Neural cell (in vitro differentiated cells): ENCODE measurements around the gene NDUFS3. TPM values are rescaled to one million over a fixed set of nuclear protein-coding genes. Genes with fewer than 3 reads are reported as not detected.

Experiments
- H2AFZ ChIP-seq: fragments of 200-600, 300-800 bp; sonication (generic), shearing (Covaris generic); 2 replicates; pipeline ENCODE4 v1.6.0; 2014; ENCODE audit warnings: low read depth, mild to moderate bottlenecking, antibody characterized with exemption, low read length, moderate library complexity
- H3F3A ChIP-seq: fragments of 200-600 bp; shearing (Covaris generic); 2 replicates; pipeline ENCODE4 v1.6.1; 2016; ENCODE audit warnings: mild to moderate bottlenecking, moderate library complexity, mixed read lengths, antibody characterized with exemption, low read length; ENCODE audit not compliant: insufficient read depth, poor library complexity, severe bottlenecking
- H3K27ac ChIP-seq: fragments of 200-600, 300-800 bp; sonication (generic), shearing (Covaris generic); 2 replicates; pipeline ENCODE4 v1.5.1; 2014; ENCODE audit warnings: mild to moderate bottlenecking, low read length, moderate library complexity
- H3K27me3 ChIP-seq: fragments of 300-800, 200-600 bp; sonication (generic), shearing (Covaris generic); 2 replicates; pipeline ENCODE4 v1.6.0; 2014; ENCODE audit warnings: mild to moderate bottlenecking, low read depth, low read length, moderate library complexity; ENCODE audit not compliant: insufficient read depth
- H3K36me3 ChIP-seq: fragments of 300-800, 200-600 bp; sonication (generic), shearing (Covaris generic); 2 replicates; pipeline ENCODE4 v1.5.1; 2014; ENCODE audit warnings: mild to moderate bottlenecking, antibody characterized with exemption, low read length, moderate library complexity; ENCODE audit not compliant: insufficient read depth
- H3K4me2 ChIP-seq: fragments of 300-800, 200-600 bp; sonication (generic), shearing (Covaris generic); 2 replicates; pipeline ENCODE4 v1.6.0; 2014; ENCODE audit warnings: mild to moderate bottlenecking, low read length
- H3K4me3 ChIP-seq: fragments of 300-800, 200-600 bp; sonication (generic), shearing (Covaris generic); 2 replicates; pipeline ENCODE4 v1.5.1; 2014; ENCODE audit warnings: mild to moderate bottlenecking, low read length, moderate library complexity
- H3K79me2 ChIP-seq: fragments of 200-600 bp; shearing (Covaris generic); replicated peaks from 2 replicates; pipeline ENCODE4 v1.6.0; 2014; ENCODE audit warnings: mild to moderate bottlenecking, low read length, moderate library complexity; ENCODE audit not compliant: insufficient read depth
- H3K9ac ChIP-seq: fragments of 300-800, 200-600 bp; sonication (generic), shearing (Covaris generic); 2 replicates; pipeline ENCODE4 v1.6.1; 2016; ENCODE audit warnings: mild to moderate bottlenecking, low read length, mixed read lengths
- H3K9me2 ChIP-seq: fragments of 200-600 bp; shearing (Covaris generic); 2 replicates; pipeline ENCODE4 v1.6.1; 2016; ENCODE audit warnings: mild to moderate bottlenecking, low read length, mixed read lengths; ENCODE audit not compliant: insufficient read depth
- H3K9me3 ChIP-seq: fragments of 200-600, 300-800 bp; sonication (generic), shearing (Covaris generic); 2 replicates; pipeline ENCODE4 v1.6.1; 2016; ENCODE audit warnings: mild to moderate bottlenecking, mixed run types, low read length, moderate library complexity, mixed read lengths
- H4K20me1 ChIP-seq: fragments of 200-600 bp; shearing (Covaris generic); 2 replicates; pipeline ENCODE4 v1.6.1; 2016; ENCODE audit warnings: mild to moderate bottlenecking, mixed run types; ENCODE audit not compliant: insufficient read depth
- CTCF ChIP-seq: fragments of 450-650 bp; IDR thresholded peaks from 2 replicates; pipeline ENCODE4 v1.5.1; 2014; ENCODE audit warnings: antibody characterized with exemption, mild to moderate bottlenecking, moderate library complexity; ENCODE audit not compliant: poor library complexity, severe bottlenecking
- EP300 ChIP-seq: fragments of 450-650 bp; conservative IDR thresholded peaks from 2 replicates; pipeline ENCODE4 v1.6.1; 2014; ENCODE audit warnings: antibody characterized with exemption, mild to moderate bottlenecking, moderate library complexity; ENCODE audit not compliant: poor library complexity, severe bottlenecking
- EZH2 ChIP-seq: fragments of 200-600, 300-800 bp; shearing (Covaris generic), sonication (generic); IDR thresholded peaks from 2 replicates; pipeline ENCODE4 v1.6.1; 2014; ENCODE audit warnings: antibody characterized with exemption, low read length, borderline replicate concordance, mild to moderate bottlenecking; ENCODE audit not compliant: insufficient read depth, poor library complexity, severe bottlenecking
- MXI1 ChIP-seq: fragments of 450-650 bp; conservative IDR thresholded peaks from 2 replicates; pipeline ENCODE4 v1.6.1; 2014; ENCODE audit warnings: antibody characterized with exemption, mild to moderate bottlenecking; ENCODE audit not compliant: poor library complexity, severe bottlenecking
- POLR2AphosphoS5 ChIP-seq: IDR thresholded peaks from 2 replicates; pipeline ENCODE4 v1.6.1; 2012
- RAD21 ChIP-seq: fragments of 450-650 bp; conservative IDR thresholded peaks from 2 replicates; pipeline ENCODE4 v1.6.1; 2014; ENCODE audit warnings: antibody characterized with exemption, mild to moderate bottlenecking, moderate library complexity
- REST ChIP-seq: IDR thresholded peaks from 2 replicates; pipeline ENCODE4 v1.6.1; 2012; ENCODE audit warnings: borderline replicate concordance
- SMC3 ChIP-seq: fragments of 450-650 bp; conservative IDR thresholded peaks from 2 replicates; pipeline ENCODE4 v1.6.1; 2014; ENCODE audit warnings: antibody characterized with exemption, mild to moderate bottlenecking, moderate library complexity; ENCODE audit not compliant: poor library complexity
- TAF1 ChIP-seq: IDR thresholded peaks from 2 replicates; pipeline ENCODE4 v1.6.1; 2012; ENCODE audit warnings: low read depth
- polyA plus RNA-seq: library from polyadenylated mRNA; depleted of rRNA; stranded (reverse); fragments of >200 nt; gene quantifications from 2 replicates; pipeline ENCODE4 v1.2.3, GENCODE V29; 2014

Gene NDUFS3
- polyA plus RNA-seq, 1 donor from 2014 or later, result 186 TPM

GRCh38 chr11:47589584-47589976 lies 10.7 kb downstream of the NDUFS3 start:
- Histone ChIP-seq H2AFZ (no peak overlapping the region), H4K20me1 (no peaks in the 10 kb centered on the region), H3F3A (no peaks in the 10 kb centered on the region), H3K36me3 (no peaks in the 10 kb centered on the region), H3K27me3 (no peaks in the 10 kb centered on the region), H3K9me2 (no peaks in the 10 kb centered on the region), H3K9me3 (no peaks in the 10 kb centered on the region), H3K4me2 (no peak overlapping the region), H3K9ac (no peak overlapping the region), H3K4me3 (no peak overlapping the region), H3K27ac (no peak overlapping the region), H3K79me2 (no peaks in the 10 kb centered on the region)
- TF ChIP-seq EP300 (no peak), TAF1 (no peak), SMC3 (no peak)

GRCh38 chr11:47589977-47590861 lies 11.3 kb downstream of the NDUFS3 start:
- H3F3A ChIP-seq, result no peaks in the 10 kb centered on the region
- no peaks in the 10 kb centered on the region for H3K9me3 ChIP-seq
- no peak overlapping the region for H3K9ac ChIP-seq
- no peaks in the 10 kb centered on the region for H3K9me2 ChIP-seq
- no peak overlapping the region for H2AFZ ChIP-seq
- no peaks in the 10 kb centered on the region for H3K79me2 ChIP-seq
- TF ChIP-seq POLR2AphosphoS5 (no peak), SMC3 (no peak), RAD21 (no peak)
- H3K27ac ChIP-seq, result no peak overlapping the region
- no peak overlapping the region for H3K4me2 ChIP-seq
- no peaks in the 10 kb centered on the region for H4K20me1 ChIP-seq
- H3K4me3 ChIP-seq, result no peak overlapping the region
- no peaks in the 10 kb centered on the region for H3K36me3 ChIP-seq
- H3K27me3 ChIP-seq, result no peaks in the 10 kb centered on the region

GRCh38 chr11:47591764-47592163 lies 12.9 kb downstream of the NDUFS3 start:
- TF ChIP-seq POLR2AphosphoS5 (no peak), RAD21 (no peak), EP300 (no peak), TAF1 (no peak), CTCF (no peak), SMC3 (no peak), REST (no peak), EZH2 (no peak), MXI1 (no peak)
- Histone ChIP-seq H3K27ac (no peak overlapping the region), H3F3A (no peaks in the 10 kb centered on the region), H3K27me3 (no peaks in the 10 kb centered on the region), H4K20me1 (no peaks in the 10 kb centered on the region), H3K4me3 (no peak overlapping the region), H3K4me2 (no peak overlapping the region), H3K36me3 (no peaks in the 10 kb centered on the region), H3K9me2 (no peaks in the 10 kb centered on the region), H3K79me2 (no peaks in the 10 kb centered on the region), H3K9ac (no peak overlapping the region), H3K9me3 (no peaks in the 10 kb centered on the region), H2AFZ (no peak overlapping the region)
